Measurements from ENCODE around the gene PNPLA4.

The PNPLA4 gene

GRCh38 chrX:7927259-7928167 is at the start of gene PNPLA4:
Gene PNPLA4 (minus strand): TSS chrX:7927413. CDS start chrX:7926119, 1,294 bp downstream.
- H3K27ac ChIP-seq = no peak within 1 kb of the TSS
- H3K27me3 ChIP-seq = no peaks in the 10 kb centered on the region
- H3K9me3 ChIP-seq = peaks cover 13% of the 10 kb centered on the region; the same call in 1 of the 2 replicates
- H3K4me3 ChIP-seq = no peak within 1 kb of the TSS
- H4K20me1 ChIP-seq = no peaks in the 10 kb centered on the region
- H3K36me3 ChIP-seq = no peaks in the 10 kb centered on the region
- no peak within 1 kb of the TSS for H3K9ac ChIP-seq
- H3K4me2 ChIP-seq = no peak within 1 kb of the TSS
- no peak for TF ChIP-seq Cebpa-rat (IDR thresholded peaks at IDR 0.05)
- H3K4me1 ChIP-seq = no peaks in the 10 kb centered on the region

GRCh38 chrX:7972586-7972985 is 45.4 kb upstream of the PNPLA4 start:
- H3K4me1 ChIP-seq = no peaks in the 10 kb centered on the region
- no peak overlapping the region for H3K9ac ChIP-seq
- TF ChIP-seq Cebpa-rat (IDR thresholded peaks at IDR 0.05) = no peak
- H3K27ac ChIP-seq = no peak overlapping the region
- H3K36me3 ChIP-seq = no peaks in the 10 kb centered on the region
- no peaks in the 10 kb centered on the region for H3K27me3 ChIP-seq
- H4K20me1 ChIP-seq = no peaks in the 10 kb centered on the region
- no peak overlapping the region for H3K4me2 ChIP-seq
- no peak overlapping the region for H3K4me3 ChIP-seq
- H3K9me3 ChIP-seq = no peaks in the 10 kb centered on the region

GRCh38 chrX:7970428-7970827 is 43.2 kb upstream of the PNPLA4 start:
- H4K20me1 ChIP-seq = no peaks in the 10 kb centered on the region
- H3K4me2 ChIP-seq = no peak overlapping the region
- TF ChIP-seq Cebpa-rat (IDR thresholded peaks at IDR 0.05) = no peak
- no peaks in the 10 kb centered on the region for H3K27me3 ChIP-seq
- H3K4me3 ChIP-seq = no peak overlapping the region
- H3K36me3 ChIP-seq = no peaks in the 10 kb centered on the region
- no peaks in the 10 kb centered on the region for H3K4me1 ChIP-seq
- no peak overlapping the region for H3K27ac ChIP-seq
- no peak overlapping the region for H3K9ac ChIP-seq
- H3K9me3 ChIP-seq = no peaks in the 10 kb centered on the region

GRCh38 chrX:7965436-7965835 is 38.2 kb upstream of the PNPLA4 start:
- Histone ChIP-seq H3K27ac (no peak overlapping the region), H4K20me1 (no peaks in the 10 kb centered on the region), H3K9ac (no peak overlapping the region), H3K27me3 (no peaks in the 10 kb centered on the region), H3K36me3 (no peaks in the 10 kb centered on the region), H3K4me3 (no peak overlapping the region), H3K9me3 (no peaks in the 10 kb centered on the region), H3K4me1 (no peaks in the 10 kb centered on the region), H3K4me2 (no peak overlapping the region)
- no peak for TF ChIP-seq Cebpa-rat (IDR thresholded peaks at IDR 0.05)

- Histone ChIP-seq H3K27me3 (no peaks in the 10 kb centered on the region), H3K4me2 (no peak overlapping the region), H4K20me1 (no peaks in the 10 kb centered on the region), H3K36me3 (no peaks in the 10 kb centered on the region), H3K4me1 (no peaks in the 10 kb centered on the region), H3K27ac (no peak overlapping the region), H3K4me3 (no peak overlapping the region), H3K9me3 (peaks cover 18% of the 10 kb centered on the region), H3K9ac (no peak overlapping the region)
- no peak for TF ChIP-seq Cebpa-rat (IDR thresholded peaks at IDR 0.05)
Observed at GRCh38 chrX:7960246-7960645, 33.0 kb upstream of the PNPLA4 start.

- H3K27ac ChIP-seq = no peak overlapping the region
- no peak overlapping the region for H3K4me3 ChIP-seq
- no peaks in the 10 kb centered on the region for H3K36me3 ChIP-seq
- TF ChIP-seq Cebpa-rat (IDR thresholded peaks at IDR 0.05) = no peak
- H3K4me1 ChIP-seq = no peaks in the 10 kb centered on the region
- H3K9ac ChIP-seq = no peak overlapping the region
- H4K20me1 ChIP-seq = no peaks in the 10 kb centered on the region
- no peak overlapping the region for H3K4me2 ChIP-seq
- H3K27me3 ChIP-seq = no peaks in the 10 kb centered on the region
- peaks cover 18% of the 10 kb centered on the region for H3K9me3 ChIP-seq
Observed at GRCh38 chrX:7953446-7953845, 26.2 kb upstream of the PNPLA4 start.

- H3K27ac ChIP-seq = no peak overlapping the region
- no peak overlapping the region for H3K4me2 ChIP-seq
- H4K20me1 ChIP-seq = no peaks in the 10 kb centered on the region
- TF ChIP-seq Cebpa-rat (IDR thresholded peaks at IDR 0.05) = no peak
- H3K9me3 ChIP-seq = no peaks in the 10 kb centered on the region
- no peaks in the 10 kb centered on the region for H3K4me1 ChIP-seq
- no peaks in the 10 kb centered on the region for H3K36me3 ChIP-seq
- no peak overlapping the region for H3K4me3 ChIP-seq
- H3K9ac ChIP-seq = no peak overlapping the region
- H3K27me3 ChIP-seq = no peaks in the 10 kb centered on the region
Observed at GRCh38 chrX:7950865-7951264, 23.7 kb upstream of the PNPLA4 start.

- no peak overlapping the region for H3K27ac ChIP-seq
- no peaks in the 10 kb centered on the region for H3K36me3 ChIP-seq
- no peak overlapping the region for H3K4me2 ChIP-seq
- no peak overlapping the region for H3K4me3 ChIP-seq
- no peaks in the 10 kb centered on the region for H3K27me3 ChIP-seq
- H4K20me1 ChIP-seq = no peaks in the 10 kb centered on the region
- TF ChIP-seq Cebpa-rat (IDR thresholded peaks at IDR 0.05) = no peak
- H3K9ac ChIP-seq = no peak overlapping the region
- H3K4me1 ChIP-seq = no peaks in the 10 kb centered on the region
- H3K9me3 ChIP-seq = no peaks in the 10 kb centered on the region
Observed at GRCh38 chrX:7948483-7948882, 21.3 kb upstream of the PNPLA4 start.

- H3K4me3 ChIP-seq = no peak overlapping the region
- no peaks in the 10 kb centered on the region for H3K36me3 ChIP-seq
- no peak for TF ChIP-seq Cebpa-rat (IDR thresholded peaks at IDR 0.05)
- H3K4me1 ChIP-seq = no peaks in the 10 kb centered on the region
- no peak overlapping the region for H3K4me2 ChIP-seq
- no peaks in the 10 kb centered on the region for H3K9me3 ChIP-seq
- H3K27ac ChIP-seq = no peak overlapping the region
- no peaks in the 10 kb centered on the region for H4K20me1 ChIP-seq
- no peak overlapping the region for H3K9ac ChIP-seq
- no peaks in the 10 kb centered on the region for H3K27me3 ChIP-seq
Observed at GRCh38 chrX:7946960-7947359, 19.7 kb upstream of the PNPLA4 start.

GRCh38 chrX:7943600-7944245 is 16.5 kb upstream of the PNPLA4 start:
- no peaks in the 10 kb centered on the region for H4K20me1 ChIP-seq
- H3K9me3 ChIP-seq = no peaks in the 10 kb centered on the region
- no peaks in the 10 kb centered on the region for H3K27me3 ChIP-seq
- no peak for TF ChIP-seq Cebpa-rat (IDR thresholded peaks at IDR 0.05)
- H3K36me3 ChIP-seq = no peaks in the 10 kb centered on the region
- no peak overlapping the region for H3K27ac ChIP-seq
- no peaks in the 10 kb centered on the region for H3K4me1 ChIP-seq
- H3K9ac ChIP-seq = no peak overlapping the region
- H3K4me3 ChIP-seq = no peak overlapping the region
- H3K4me2 ChIP-seq = no peak overlapping the region
